ENCODE data around the gene PARS2.

DNA sequence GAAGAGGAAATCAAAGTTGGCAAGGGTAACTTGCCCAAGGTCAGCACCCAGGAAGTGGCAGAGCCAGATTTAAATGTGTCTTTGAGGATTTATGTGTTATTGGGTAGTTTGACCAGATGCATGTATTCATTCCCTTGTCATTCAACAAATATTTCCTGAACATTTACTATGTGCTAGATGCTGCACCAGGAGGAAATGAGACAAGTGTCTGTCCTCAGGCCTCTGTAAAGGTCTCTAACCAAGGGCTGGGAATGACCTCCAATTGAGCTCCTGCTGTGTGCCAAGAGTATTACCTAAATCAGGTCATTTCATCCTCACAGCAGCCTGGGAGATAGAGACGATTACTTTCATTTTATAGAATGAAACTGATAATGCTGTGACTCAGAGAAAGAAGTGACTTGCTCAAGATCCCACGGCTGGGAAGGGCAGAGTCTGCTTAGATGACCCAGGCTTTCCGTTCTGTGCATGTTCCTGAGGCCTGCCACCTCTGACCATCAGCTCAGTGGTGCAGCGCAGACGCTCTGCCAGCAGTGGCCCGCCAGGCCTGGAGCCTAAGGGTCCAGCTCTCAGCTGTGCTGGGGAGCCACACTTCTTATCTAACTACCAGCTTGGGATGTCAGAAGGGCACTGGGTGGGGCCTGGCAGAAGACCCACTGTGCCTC, 40.3 kb upstream of the PARS2 start:
- TF ChIP-seq, protein P1, sequence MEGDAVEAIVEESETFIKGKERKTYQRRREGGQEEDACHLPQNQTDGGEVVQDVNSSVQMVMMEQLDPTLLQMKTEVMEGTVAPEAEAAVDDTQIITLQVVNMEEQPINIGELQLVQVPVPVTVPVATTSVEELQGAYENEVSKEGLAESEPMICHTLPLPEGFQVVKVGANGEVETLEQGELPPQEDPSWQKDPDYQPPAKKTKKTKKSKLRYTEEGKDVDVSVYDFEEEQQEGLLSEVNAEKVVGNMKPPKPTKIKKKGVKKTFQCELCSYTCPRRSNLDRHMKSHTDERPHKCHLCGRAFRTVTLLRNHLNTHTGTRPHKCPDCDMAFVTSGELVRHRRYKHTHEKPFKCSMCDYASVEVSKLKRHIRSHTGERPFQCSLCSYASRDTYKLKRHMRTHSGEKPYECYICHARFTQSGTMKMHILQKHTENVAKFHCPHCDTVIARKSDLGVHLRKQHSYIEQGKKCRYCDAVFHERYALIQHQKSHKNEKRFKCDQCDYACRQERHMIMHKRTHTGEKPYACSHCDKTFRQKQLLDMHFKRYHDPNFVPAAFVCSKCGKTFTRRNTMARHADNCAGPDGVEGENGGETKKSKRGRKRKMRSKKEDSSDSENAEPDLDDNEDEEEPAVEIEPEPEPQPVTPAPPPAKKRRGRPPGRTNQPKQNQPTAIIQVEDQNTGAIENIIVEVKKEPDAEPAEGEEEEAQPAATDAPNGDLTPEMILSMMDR (IDR thresholded peaks at IDR 0.05; ENCODE audit: low read depth, low read length), result no peak
- TF ChIP-seq, protein P2, sequence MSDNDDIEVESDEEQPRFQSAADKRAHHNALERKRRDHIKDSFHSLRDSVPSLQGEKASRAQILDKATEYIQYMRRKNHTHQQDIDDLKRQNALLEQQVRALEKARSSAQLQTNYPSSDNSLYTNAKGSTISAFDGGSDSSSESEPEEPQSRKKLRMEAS (IDR thresholded peaks at IDR 0.05; ENCODE audit: low read depth, low read length), result no peak
